Spinal cord (tissue), 10 donors: ENCODE results near the gene PPFIBP1. TPM values are rescaled to one million over a fixed set of nuclear protein-coding genes. Genes with fewer than 3 reads are reported as not detected.
"Not testable (repeated sequence)": the region's sequence is repeated elsewhere in the genome, so short reads cannot be mapped to it uniquely, and the experiment has no call there.

ENCODE experiments used
- DNase-seq, 6 donors: peaks; one replicate each; pipeline versions ENCODE4 v3.0.0 to v3.0.0-alpha.2; 2013 to 2015; ENCODE audit warnings: low spot score in 6 of 6, low read depth in 4 of 6
- H3K27ac ChIP-seq: one replicate; pipeline ENCODE4 v1.5.1; 2013; ENCODE audit warnings: low read depth, low read length, control low read depth
- H3K27me3 ChIP-seq: one replicate; pipeline ENCODE4 v1.6.1; 2013; ENCODE audit warnings: low read length; ENCODE audit not compliant: control insufficient read depth, insufficient read depth
- H3K36me3 ChIP-seq: one replicate; pipeline ENCODE4 v1.6.1; 2013; ENCODE audit warnings: low read length; ENCODE audit not compliant: control insufficient read depth, insufficient read depth
- H3K4me1 ChIP-seq: one replicate; pipeline ENCODE4 v1.6.1; 2013; ENCODE audit warnings: low read length; ENCODE audit not compliant: control insufficient read depth, insufficient read depth
- H3K4me3 ChIP-seq: one replicate; pipeline ENCODE4 v1.5.1; 2013; ENCODE audit warnings: low read depth, low read length, control low read depth
- H3K9me3 ChIP-seq: one replicate; pipeline ENCODE4 v1.6.1; 2013; ENCODE audit warnings: low read length; ENCODE audit not compliant: control insufficient read depth, insufficient read depth
- WGBS: methylation state at CpG from one replicate; pipeline ENCODE4 v1.1.5; 2013; ENCODE audit warnings: missing lambda C conversion rate; ENCODE audit not compliant: insufficient coverage; 5-methylcytosine and 5-hydroxymethylcytosine counted together
- polyA plus RNA-seq, 2 donors: library from polyadenylated mRNA; unstranded; fragments of 120-200 nt; gene quantifications; one replicate each; pipeline ENCODE4 v1.2.1, GENCODE V29; 2013; ENCODE audit not compliant: insufficient read length in 2 of 2
- total RNA-seq, 2 donors: library from RNA; depleted of rRNA in 1 of 2; stranded (reverse); fragments of 120-200 nt in 1 of 2; fragments of >200 nt in 1 of 2; gene quantifications; one replicate each; pipeline versions ENCODE4 v1.2.3 to v1.2.4, GENCODE V29; 2013 to 2014
- donor health status: healthy.

Gene PPFIBP1
- total and polyA plus RNA-seq, 4 donors: 30.2 to 246 (median 83.7) TPM

DNA sequence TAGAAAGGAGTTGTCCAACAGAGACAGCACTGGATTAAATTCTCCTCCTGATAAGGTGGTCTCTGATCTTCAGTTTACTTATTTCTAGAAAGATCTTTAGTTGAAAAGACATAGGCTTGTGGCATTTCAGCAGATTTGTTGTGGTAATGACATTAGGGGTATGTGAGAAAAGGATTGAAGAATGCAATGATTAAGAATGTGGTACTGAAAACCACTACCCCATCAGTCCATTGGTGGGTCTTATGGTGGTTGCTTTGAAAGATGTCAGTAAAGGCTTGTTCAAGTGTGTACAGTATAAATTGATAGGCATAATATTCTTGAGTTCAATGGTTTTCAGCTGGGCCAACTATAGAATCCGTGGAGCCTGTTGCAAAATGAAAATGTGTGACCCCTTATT lies 10.8 kb downstream of the PPFIBP1 start:
- WGBS: no CpG with 5 or more reads among the region's 1 CpG
- H3K9me3 ChIP-seq: no peaks in the 10 kb centered on the region
- H3K4me3 ChIP-seq: no peak overlapping the region
- no peak overlapping the region for H3K27ac ChIP-seq
- H3K36me3 ChIP-seq: no peaks in the 10 kb centered on the region
- no peaks in the 10 kb centered on the region for H3K27me3 ChIP-seq
- DNase-seq: no peak
- H3K4me1 ChIP-seq: no peaks in the 10 kb centered on the region

DNA sequence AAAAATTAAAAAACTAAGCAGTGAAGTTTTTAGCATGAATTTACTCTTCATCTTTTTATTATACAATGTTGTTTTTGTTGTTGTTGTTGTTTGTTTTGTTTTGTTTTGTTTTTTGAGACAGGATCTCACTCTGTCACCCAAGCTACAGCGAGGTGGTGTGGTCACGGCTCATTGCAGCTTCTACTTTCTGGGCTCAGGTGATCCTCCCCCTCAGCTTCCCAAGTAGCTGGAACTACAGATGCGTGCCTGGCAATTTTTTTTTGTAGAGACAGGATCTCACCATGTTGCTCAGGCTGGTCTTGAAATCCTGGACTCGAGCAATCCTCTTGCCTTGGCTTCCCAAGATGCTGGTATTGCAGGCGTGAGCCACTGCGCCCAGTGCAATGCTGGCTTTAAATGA lies 11.3 kb downstream of the PPFIBP1 start:
- no peak for DNase-seq
- no peaks in the 10 kb centered on the region for H3K27me3 ChIP-seq
- no peaks in the 10 kb centered on the region for H3K36me3 ChIP-seq
- H3K27ac ChIP-seq: no peak overlapping the region
- H3K4me3 ChIP-seq: no peak overlapping the region
- WGBS: 94% methylated on average over 3 of the region's 6 CpGs
- H3K4me1 ChIP-seq: no peaks in the 10 kb centered on the region
- H3K9me3 ChIP-seq: no peaks in the 10 kb centered on the region

DNA sequence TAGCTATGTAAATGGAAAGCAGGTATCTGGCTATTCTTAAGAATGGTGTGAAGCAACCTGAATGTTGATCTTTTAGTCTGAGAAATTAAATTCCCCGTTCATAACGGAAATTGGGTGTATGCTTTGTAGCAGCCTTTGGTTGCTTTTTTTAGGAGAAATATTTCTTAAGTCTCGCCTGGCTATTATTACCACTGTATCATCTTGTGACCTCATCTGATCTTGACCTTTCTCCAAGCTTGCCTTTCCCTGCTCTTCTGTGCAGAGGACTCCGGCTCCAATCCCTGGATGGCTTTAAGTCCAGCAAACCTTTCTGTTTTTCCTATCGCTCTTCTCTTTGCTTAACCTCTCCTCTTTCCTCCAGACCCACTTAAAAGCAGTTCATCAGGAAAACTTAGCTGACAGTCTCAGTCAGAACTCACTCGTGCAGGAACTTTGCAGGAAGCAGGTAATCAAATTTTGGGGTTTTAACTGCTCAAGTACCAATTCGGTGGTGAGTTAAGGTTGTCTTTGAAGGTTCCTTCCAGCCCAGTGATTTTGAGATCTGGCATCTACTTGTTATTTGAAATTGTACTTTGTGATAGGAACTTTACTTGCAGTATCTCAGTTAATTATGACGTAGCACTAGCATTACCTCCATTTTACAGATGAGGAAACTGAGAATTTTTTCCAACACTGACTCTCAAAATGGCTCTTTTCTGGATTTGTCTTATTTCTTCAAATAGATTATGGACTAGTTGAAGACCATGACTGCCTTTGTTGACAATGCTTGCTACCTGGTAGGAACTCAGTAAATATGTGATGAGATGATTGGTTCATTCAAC lies 14.1 kb downstream of the PPFIBP1 start:
- DNase-seq: no peak
- H3K4me1 ChIP-seq: no peaks in the 10 kb centered on the region
- H3K9me3 ChIP-seq: no peaks in the 10 kb centered on the region
- WGBS: 82% methylated on average over 3 of the region's 8 CpGs
- H3K27me3 ChIP-seq: no peaks in the 10 kb centered on the region
- no peak overlapping the region for H3K27ac ChIP-seq
- H3K36me3 ChIP-seq: no peaks in the 10 kb centered on the region
- H3K4me3 ChIP-seq: no peak overlapping the region

- H3K4me3 ChIP-seq: no peak overlapping the region
- no peaks in the 10 kb centered on the region for H3K36me3 ChIP-seq
- no peaks in the 10 kb centered on the region for H3K27me3 ChIP-seq
- WGBS: 71% methylated on average over 1 of the region's 4 CpGs
- no peaks in the 10 kb centered on the region for H3K4me1 ChIP-seq
- H3K27ac ChIP-seq: no peak overlapping the region
- H3K9me3 ChIP-seq: no peaks in the 10 kb centered on the region
- DNase-seq: no peak
These were observed 15.2 kb downstream of the PPFIBP1 start for GRCh38 chr12:27539191-27539631.

GRCh38 chr12:27541031-27541719 lies 17.2 kb downstream of the PPFIBP1 start:
- no peak overlapping the region for H3K27ac ChIP-seq
- 77% methylated on average over 3 of the region's 8 CpGs for WGBS
- H3K4me3 ChIP-seq: no peak overlapping the region
- H3K9me3 ChIP-seq: no peaks in the 10 kb centered on the region
- no peaks in the 10 kb centered on the region for H3K27me3 ChIP-seq
- no peaks in the 10 kb centered on the region for H3K4me1 ChIP-seq
- H3K36me3 ChIP-seq: no peaks in the 10 kb centered on the region
- no peak for DNase-seq

DNA sequence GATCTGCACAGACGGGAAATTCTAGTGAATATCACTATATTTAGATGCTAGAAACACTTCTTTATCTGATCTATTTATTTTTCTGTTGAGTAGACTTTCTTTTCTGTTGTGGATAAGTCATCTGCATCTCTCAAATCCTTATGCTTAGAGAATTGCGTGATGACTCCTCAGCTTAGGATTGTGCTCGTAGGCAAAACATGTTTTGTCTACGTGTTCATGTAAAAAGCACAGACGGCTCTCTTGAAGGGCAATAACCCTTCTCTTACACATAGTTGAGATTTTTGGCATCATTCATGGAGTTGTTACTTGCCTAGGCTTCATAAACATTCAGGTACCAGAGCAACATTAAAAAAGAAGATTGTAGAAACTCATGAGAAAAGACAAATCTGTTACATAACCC lies 18.6 kb downstream of the PPFIBP1 start:
- no peak overlapping the region for H3K27ac ChIP-seq
- no peak overlapping the region for H3K4me3 ChIP-seq
- no peaks in the 10 kb centered on the region for H3K9me3 ChIP-seq
- no peak for DNase-seq
- no peaks in the 10 kb centered on the region for H3K4me1 ChIP-seq
- no peaks in the 10 kb centered on the region for H3K36me3 ChIP-seq
- 82% methylated on average over 2 of the region's 5 CpGs for WGBS
- H3K27me3 ChIP-seq: no peaks in the 10 kb centered on the region

GRCh38 chr12:27544858-27545257 lies 20.9 kb downstream of the PPFIBP1 start:
- H3K4me1 ChIP-seq, H3K27me3 ChIP-seq, H3K36me3 ChIP-seq, H3K9me3 ChIP-seq, H3K4me3 ChIP-seq, DNase-seq, H3K27ac ChIP-seq: not testable (repeated sequence)
- WGBS: no CpG with 5 or more reads among the region's 1 CpG

DNA sequence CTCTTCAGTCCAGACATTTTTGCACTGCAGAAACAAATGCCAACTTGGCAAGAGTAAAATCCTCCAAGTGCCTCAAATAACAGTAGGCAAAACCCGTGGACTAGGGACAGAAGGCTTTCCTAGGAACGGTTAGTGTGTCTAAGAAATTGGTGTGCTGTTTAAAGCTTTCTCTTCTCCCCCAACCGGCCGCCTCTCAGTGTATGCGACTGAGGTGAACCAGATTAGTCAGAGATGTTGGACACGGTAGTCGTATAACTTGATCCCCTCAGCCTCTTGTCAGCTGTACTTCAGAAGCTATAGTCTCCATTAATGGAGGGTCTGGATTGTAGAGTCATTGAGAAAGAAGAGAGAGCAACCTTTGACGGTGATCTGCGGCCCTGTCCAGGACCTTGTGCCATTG lies 21.7 kb downstream of the PPFIBP1 start:
- 91% methylated on average over 3 of the region's 9 CpGs for WGBS
- H3K27ac ChIP-seq: no peak overlapping the region
- no peaks in the 10 kb centered on the region for H3K36me3 ChIP-seq
- DNase-seq: no peak
- H3K9me3 ChIP-seq: no peaks in the 10 kb centered on the region
- peaks cover 3% of the 10 kb centered on the region for H3K4me1 ChIP-seq
- H3K27me3 ChIP-seq: no peaks in the 10 kb centered on the region
- H3K4me3 ChIP-seq: no peak overlapping the region

DNA sequence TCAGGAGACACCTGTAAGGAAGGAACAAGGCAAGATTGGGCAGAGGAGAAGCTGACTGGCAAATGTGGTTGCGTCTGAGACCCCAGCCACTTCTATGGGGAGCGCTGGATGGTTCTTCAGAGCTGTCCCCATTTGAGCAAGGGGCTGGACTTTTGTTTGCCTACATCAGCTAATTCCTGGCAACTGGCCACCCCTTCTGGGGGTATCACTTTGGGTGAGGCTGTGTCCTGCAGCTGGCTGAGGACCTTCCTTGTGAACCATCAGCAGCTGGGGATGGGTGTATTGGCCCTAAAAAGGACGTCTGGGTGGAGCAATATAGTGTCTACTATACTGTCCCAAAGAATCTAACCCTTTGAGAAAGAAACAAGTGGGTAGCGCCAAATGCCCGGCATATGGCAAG lies 23.6 kb downstream of the PPFIBP1 start:
- Histone ChIP-seq H3K27ac (no peak overlapping the region), H3K4me1 (peaks cover 9% of the 10 kb centered on the region), H3K27me3 (no peaks in the 10 kb centered on the region), H3K9me3 (no peaks in the 10 kb centered on the region), H3K4me3 (no peak overlapping the region), H3K36me3 (no peaks in the 10 kb centered on the region)
- 100% methylated on average over 2 of the region's 5 CpGs for WGBS
- DNase-seq: no peak
